Measurements from ENCODE around the gene MGRN1.
"Not testable (repeated sequence)": the region's sequence is repeated elsewhere in the genome, so short reads cannot be mapped to it uniquely, and the experiment has no call there.

MGRN1 gene

GRCh38 chr16:4737545-4737944 lies 112.9 kb downstream of the MGRN1 start:
- FAIRE-seq, result no peak

DNA sequence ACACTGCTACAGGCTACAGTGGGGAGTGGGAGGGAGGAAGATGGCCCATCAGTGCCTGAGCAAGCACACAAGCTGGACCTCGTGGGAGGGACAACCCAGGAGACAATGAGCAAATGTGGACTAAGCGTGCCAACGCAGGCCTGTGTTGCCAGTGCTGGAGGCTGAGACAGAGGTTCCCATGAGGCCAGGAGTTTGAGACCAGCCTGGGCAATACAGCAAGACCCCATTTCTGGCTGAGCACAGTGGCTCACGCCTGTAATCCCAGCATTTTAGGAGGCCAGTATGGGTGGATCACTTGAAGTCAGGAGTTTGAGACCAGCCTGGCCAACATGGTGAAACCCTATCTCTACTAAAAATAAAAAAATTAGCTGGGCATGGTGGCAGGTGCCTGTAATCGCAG lies 113.7 kb downstream of the MGRN1 start:
- not testable (repeated sequence) for FAIRE-seq

Data from TTC549 (cell line).